GM12865 (cell line): ENCODE measurements around the gene KBTBD12.

ENCODE experiments used
- DNase-seq: peaks from one replicate; pipeline ENCODE4 v3.0.0; 2010; ENCODE audit warnings: low read depth
- H3K4me3 ChIP-seq: 2 replicates; pipeline ENCODE4 v1.5.1; 2011; ENCODE audit warnings: mild to moderate bottlenecking, low read depth, low read length, control low read depth
- TF ChIP-seq, protein P1 (sequence below): IDR thresholded peaks from 2 replicates; pipeline ENCODE4 v1.5.1; 2011; ENCODE audit warnings: low read length, control low read depth, low read depth, inconsistent platforms; ENCODE audit not compliant: insufficient read depth; ENCODE audit errors: missing control alignments

Gene KBTBD12

DNA sequence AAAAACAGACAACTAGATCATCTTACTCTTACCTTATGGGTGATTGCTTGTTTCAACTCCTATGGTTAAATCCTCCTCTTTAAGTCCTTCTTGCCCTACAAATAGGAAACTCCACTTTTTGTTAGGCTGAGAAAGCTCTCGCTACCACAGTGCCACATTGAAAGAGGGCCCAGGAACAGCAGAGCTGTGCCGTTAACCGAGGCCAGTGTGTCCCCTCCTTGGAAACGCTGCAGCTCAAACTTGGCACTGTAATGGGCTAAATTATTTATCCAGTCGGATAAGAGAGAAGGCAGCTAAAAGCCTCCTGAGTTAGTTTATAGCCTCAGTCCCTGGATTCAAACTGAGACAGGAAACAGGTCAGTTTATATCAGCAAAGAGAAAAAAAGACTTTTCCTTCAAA, 46.1 kb downstream of the KBTBD12 start:
- TF ChIP-seq, protein P1, sequence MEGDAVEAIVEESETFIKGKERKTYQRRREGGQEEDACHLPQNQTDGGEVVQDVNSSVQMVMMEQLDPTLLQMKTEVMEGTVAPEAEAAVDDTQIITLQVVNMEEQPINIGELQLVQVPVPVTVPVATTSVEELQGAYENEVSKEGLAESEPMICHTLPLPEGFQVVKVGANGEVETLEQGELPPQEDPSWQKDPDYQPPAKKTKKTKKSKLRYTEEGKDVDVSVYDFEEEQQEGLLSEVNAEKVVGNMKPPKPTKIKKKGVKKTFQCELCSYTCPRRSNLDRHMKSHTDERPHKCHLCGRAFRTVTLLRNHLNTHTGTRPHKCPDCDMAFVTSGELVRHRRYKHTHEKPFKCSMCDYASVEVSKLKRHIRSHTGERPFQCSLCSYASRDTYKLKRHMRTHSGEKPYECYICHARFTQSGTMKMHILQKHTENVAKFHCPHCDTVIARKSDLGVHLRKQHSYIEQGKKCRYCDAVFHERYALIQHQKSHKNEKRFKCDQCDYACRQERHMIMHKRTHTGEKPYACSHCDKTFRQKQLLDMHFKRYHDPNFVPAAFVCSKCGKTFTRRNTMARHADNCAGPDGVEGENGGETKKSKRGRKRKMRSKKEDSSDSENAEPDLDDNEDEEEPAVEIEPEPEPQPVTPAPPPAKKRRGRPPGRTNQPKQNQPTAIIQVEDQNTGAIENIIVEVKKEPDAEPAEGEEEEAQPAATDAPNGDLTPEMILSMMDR, result no peak
- DNase-seq, result no peak
- no peak overlapping the region for H3K4me3 ChIP-seq

- no peak overlapping the region for H3K4me3 ChIP-seq
- DNase-seq, result no peak
- TF ChIP-seq, protein P1, result no peak
Observed at GRCh38 chr3:127961963-127962362, 46.9 kb downstream of the KBTBD12 start.

DNA sequence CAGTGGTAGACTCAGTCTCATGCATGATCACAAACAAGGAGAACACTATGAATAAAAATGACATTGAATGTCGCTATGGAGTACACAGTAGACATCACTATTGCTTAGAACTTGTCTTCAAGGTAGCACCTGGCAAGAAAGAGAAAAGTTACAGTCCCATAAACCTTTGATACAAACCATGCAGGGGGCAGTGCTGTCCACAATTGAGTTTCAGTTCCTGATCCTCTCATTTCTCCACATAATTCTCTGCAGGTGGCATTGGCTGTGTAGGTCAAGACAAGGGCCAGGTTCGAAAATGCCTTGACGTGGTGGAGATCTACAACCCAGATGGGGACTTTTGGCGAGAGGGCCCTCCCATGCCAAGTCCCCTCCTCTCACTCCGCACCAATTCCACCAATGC, 47.9 kb downstream of the KBTBD12 start:
- DNase-seq, result peak; percentile 8
- TF ChIP-seq, protein P1, result no peak
- H3K4me3 ChIP-seq, result no peak overlapping the region

GRCh38 chr3:127964053-127964452, 49.0 kb downstream of the KBTBD12 start:
- TF ChIP-seq, protein P1, result no peak
- no peak overlapping the region for H3K4me3 ChIP-seq
- DNase-seq, result no peak

DNA sequence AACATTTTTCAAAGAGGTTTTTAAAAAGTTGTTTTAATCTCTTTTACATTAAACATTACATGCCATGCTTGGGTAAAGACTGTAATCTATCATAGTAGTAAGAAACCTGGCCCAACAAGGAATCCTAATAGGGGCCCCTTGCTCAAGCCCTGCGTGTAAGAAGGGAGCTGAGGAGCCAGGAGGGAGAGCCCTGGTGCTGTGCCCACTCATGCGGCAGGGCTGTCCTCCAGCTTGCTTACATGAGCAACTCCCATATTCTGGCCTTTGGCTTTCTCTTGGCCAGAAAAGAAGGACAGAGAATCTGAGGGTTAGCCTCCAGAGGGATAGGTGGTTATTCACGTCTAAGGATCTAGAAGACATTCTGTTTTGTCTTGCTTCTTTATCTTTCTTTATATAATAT, 49.8 kb downstream of the KBTBD12 start:
- no peak overlapping the region for H3K4me3 ChIP-seq
- TF ChIP-seq, protein P1, result no peak
- DNase-seq, result no peak

GRCh38 chr3:127967316-127967715, 52.3 kb downstream of the KBTBD12 start:
- TF ChIP-seq, protein P1, result no peak
- no peak for DNase-seq
- H3K4me3 ChIP-seq, result no peak overlapping the region

GRCh38 chr3:127970966-127971592, 56.0 kb downstream of the KBTBD12 start:
- TF ChIP-seq, protein P1, result peak; percentile 84
- peak; percentile 72 for DNase-seq
- no peak overlapping the region for H3K4me3 ChIP-seq
